GM19351 (cell line): ENCODE data around the gene CENPX.
"Not testable (repeated sequence)": the region's sequence is repeated elsewhere in the genome, so short reads cannot be mapped to it uniquely, and the experiment has no call there.

Source experiments
- ATAC-seq: cut with Tn5 transposase; IDR thresholded peaks from one replicate; pipeline ENCODE4 v1.9.1; 2021; ENCODE audit warnings: mild to moderate bottlenecking, moderate library complexity; ENCODE audit not compliant: unreplicated experiment

CENPX gene

DNA sequence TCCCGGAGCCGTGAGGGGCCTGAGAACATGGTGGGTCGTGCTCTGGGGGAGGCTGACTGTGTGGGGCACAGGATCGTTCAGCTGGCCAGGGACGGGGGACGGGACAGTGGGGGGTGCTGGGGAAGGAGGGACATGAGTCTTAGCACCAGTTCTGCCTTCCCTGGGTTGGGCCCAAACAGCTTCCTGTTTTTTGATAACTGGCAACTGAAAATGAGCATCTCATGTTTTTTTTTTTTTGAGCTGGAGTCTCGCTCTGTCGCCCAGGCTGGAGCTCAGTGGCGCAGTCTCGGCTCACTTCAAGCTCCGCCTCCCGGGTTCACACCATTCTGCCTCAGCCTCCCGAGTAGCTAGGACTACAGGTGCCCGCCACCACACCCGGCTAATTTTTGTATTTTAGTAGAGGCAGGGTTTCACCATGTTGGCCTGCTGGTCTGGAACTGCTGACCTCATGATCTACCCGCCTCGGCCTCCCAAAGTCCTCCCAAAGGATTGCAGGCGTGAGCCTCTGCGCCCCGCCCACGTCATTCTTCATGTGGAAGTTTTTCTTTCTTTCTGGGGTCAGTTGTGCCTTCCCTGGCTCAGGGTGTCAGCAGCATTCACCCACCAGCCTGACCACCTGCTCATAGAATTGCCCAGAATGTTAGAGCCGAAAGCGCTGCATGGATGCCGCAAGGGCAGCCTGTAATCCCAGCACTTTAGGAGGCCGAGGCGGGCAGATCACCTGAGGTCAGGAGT is 38.9 kb downstream of the CENPX start:
- no peak for ATAC-seq

DNA sequence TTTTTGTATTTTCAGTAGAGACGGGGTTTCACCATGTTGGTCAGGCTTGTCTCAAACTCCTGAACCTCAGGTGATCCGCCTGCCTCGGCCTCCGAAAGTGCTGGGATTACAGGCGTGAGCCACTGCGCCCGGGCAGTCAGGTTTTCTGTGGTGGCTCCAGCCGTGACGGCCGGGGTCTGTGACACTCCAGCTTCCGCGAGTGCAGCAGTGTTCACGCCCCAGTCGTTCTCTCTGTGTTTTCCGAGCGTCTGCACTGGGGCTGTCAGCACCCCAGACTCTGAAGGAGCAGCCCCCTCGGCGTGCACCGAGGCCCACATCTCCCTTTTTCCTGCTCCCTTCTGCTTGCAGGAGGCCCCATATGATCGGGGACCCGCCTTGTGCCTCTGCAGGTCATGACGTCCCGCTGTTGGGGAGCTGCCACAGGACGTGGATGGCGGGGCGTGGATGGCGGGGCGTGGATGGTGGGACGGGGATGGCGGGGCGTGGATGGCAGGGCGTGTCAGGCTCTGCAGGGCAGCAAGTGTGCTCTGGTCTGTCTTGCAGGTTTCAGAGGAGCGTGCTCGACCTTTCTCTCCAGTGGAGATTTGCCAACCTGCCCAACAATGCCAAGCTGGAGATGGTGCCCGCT is 39.6 kb downstream of the CENPX start:
- no peak for ATAC-seq

DNA sequence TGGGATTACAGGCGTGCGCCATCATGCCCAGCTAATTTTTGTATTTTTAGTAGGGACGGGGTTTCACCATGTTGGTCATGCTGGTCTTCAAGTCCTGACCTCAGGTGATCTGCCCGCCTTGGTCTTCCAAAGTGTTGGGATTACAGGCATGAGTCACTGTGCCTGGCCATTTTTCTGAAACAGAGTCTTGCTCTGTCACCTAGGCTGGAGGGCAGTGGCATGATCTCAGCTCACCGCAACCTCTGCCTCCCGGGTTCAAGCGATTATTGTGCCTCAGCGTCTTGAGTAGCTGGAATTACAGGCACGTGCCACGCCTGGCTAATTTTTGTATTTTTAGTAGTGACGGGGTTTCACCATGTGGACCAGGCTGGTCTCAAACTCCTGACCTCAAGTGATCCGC is 41.2 kb downstream of the CENPX start:
- not testable (repeated sequence) for ATAC-seq

DNA sequence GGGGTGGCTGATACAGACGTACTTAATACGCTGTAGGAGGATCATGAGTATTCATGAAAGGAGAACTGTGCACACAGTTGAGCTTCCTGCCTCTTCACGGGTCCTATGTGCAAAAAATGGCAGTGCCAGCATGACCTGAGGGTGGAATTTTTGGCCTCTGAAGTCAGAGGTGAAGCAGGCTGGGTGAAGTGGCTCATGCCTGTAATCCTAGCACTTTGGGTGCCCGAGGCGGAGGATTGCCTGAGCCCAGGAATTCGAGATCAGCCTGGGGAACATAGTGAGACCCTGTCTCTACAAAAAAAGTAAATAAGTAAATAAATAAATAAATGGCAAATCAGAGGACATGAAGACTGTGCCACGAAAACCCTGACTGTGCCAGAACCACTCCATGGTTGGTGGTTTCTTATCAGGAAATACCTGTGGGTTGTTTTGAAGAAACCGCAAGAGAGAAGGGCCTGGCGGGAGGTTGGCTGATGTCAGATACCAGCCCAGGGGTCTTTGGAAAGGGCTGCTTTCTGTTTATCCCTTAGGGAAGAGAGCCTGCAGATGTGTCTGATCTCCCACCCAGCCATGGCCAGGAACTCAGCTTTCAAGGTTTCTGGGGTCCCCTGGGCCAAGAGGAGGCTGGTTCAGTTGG is 41.9 kb downstream of the CENPX start:
- ATAC-seq: no peak

DNA sequence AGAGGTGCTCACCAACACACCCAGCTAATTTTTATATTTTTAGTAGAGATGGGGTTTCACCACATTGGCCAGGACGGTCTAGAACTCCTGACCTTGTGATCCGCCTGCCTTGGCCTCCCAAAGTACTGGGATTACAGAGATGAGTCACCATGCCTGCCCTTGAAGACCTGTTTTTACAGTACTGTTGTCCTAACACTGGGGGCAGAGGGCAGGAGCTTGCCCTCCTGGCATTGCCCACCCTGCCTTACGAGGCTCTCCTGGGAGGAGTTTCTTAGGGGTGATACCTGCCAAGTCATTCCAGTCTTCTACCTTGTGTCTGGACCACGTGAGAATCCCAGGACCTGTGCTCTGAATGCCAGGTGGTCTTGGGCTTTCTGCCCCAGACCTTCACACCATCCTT is 42.6 kb downstream of the CENPX start:
- no peak for ATAC-seq

DNA sequence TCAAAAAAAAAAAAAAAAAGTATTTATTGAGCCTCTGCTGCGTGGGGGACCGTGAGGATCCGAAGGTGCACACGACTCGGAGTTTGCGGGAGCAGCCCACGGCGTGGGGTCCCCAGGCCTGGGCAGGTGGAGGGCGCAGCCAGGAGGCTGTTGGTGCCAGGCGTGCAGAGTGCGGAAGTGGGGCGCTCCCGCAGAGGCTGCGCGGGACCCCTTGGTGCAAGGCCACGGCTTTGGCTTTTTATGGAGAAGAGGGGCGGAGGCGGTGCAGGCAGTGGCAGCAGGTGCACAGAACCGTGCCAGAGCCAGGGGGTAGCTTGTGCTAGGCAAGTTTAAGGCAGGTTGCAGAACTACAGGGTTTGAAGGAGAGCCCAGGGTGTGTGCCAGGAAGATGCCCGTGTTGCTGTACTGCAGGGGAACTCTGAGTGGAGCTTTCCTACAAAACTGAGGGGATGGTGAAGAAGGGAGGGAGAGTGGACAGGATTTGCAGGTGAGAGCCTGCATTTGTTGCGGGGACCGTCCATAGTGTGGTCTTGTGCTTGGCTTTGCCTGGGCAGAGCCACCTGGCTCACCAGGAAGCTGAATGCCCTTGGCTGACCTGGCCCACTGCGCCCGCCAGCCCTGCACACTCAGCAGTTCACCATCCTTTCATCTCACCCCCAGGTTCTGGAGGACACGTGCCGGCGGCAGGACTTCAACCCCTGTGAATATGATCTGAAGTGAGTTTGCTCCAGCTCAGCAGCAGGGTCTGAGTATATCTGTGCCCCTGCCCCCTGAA is 44.0 kb downstream of the CENPX start:
- ATAC-seq: no peak

DNA sequence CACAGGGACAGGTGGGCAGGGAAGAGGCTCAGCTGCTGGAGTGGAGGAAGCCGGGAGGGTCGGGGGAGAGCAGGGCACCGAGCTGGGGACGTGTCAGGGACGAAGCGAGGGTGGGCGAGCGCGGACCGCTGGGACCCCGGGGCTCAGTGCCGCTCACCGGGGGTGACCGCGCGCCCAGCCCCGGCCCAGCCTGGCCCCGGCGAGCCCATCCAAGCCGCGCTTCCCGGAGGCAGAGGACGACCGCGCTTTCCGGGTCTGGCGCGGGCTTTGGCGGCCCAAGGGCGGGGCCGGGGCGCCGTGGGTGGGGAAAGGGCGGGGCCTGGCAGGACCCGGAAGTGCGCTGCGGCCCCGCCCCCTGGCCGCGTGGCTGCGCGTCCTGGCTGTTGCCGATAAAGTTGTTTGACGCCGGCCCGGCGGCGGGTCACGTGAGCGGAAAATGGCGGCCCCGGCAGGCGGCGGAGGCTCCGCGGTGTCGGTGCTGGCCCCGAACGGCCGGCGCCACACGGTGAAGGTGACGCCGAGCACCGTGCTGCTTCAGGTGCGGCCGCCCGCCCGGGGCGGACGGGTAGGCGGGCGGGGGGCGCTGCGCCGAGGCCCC is 45.4 kb downstream of the CENPX start, which contains the start of gene ASPSCR1:
Gene ASPSCR1 (plus strand): TSS at position 419 of the 598 bp plus-strand sequence. CDS start 18 bp downstream, at position 437.
- peak; percentile 83 for ATAC-seq

DNA sequence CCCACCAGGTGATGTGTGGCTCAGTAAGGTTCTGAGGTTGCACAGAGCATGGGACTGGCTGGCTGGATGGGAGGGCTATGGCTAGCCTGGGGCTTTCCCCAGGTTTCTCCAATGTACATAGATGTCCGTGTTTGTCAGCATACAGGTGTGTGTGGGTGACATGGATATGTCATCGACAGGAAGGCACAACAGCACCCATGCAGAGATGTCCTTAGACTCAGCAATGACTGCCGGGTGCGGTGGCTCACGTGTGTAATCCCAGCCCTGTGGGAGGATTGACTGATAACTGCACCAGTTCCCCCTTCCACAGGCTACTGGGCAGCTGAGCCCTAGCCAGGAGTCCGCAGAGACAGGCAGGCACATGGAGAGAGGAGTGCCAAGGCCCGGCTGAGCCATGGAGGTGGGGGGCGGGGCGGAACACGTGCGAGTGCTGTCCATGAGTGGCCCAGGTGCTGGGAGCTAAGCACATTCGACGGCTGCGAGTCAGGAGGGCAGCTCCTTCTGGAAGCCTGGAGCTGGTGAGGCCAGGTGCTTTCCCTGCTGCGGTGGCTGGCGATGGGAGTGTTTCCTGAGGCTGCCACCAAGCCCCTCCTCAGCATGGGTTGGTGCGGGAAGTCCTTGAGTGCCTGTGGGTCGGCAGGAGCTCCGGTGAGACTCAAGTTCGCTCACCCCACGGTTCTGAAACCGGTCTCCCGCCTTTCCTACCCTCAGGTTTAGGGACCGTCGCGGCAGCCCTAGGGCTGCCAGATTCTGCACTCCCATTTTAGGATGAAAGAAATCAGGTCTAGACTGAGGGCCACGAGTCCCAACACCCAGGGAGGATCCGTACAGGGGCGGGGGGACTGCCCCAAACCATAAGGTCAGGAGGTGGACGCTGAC is 46.1 kb downstream of the CENPX start:
- peak; percentile 13 for ATAC-seq

DNA sequence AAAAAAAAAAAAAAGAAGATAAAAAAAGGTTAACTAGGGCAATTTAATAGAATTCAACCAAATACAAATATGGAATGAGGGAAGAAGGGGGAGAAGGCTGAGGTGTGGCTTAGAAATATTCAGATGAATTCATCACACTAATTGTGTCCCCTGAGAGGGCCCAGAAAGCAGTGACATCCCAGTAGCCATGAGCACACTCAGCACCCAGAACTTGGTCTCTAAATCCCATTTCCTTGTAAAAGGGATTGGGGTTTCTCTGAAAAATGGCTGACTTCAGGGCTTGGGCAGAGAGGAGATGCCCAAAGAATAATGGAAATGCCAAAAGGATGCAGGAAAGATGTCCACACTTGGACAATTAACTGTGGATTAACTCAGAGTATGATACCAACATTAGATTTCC is 49.2 kb downstream of the CENPX start:
- no peak for ATAC-seq

DNA sequence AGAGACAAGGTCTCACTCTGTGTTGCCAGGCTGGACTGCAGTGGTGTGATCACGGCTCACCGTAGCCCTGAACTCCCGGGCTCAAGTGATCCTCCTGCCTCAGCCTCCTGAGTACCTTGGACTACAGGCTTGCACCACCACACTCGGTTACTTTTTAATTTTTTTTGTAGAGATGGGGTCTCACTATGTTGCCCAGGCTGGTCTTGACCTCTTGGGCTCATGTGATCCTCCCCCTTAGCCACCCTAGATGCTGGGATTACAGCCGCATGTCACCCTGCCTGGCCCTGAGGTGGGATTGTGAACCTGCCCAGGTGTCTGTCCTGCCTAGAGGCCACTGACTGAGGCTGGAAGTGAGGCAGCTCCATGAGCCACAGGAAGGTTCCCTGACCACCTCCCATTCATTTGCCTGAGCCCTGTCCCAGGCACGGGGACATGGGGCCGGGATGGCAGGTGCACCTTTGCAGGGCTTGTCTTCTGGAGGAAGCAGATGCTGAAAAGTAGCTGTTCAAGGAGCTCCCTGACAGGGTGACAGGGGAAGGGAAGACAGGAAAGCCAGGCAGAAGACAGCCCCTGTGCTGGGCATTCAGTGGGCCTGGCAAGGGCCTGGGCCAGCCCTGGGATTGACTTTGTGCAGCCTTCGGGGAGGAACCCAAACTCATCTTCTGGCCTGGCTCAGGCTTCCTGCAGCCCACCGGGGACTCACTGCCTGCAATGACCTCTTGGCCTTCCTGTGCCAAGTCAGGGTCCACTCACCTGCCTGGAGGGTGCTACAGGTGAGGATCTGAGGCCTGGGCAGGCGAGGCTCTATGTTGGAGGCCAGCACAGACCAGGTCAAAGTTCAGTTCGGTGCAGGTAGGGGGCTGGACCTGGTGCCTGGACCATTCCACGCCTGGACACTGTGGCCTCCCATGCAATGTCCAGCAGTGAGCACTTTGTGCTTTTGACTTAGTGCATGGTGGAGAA is 53.5 kb downstream of the CENPX start:
- no peak for ATAC-seq
